GM19099 (cell line): ENCODE measurements around the gene UPK2.

ENCODE experiments used
- POLR2A ChIP-seq: IDR thresholded peaks from 3 replicates; pipeline ENCODE4 v1.6.1; 2011; ENCODE audit warnings: low read depth; ENCODE audit not compliant: insufficient read length; ENCODE audit errors: extremely low read depth

The UPK2 gene

GRCh38 chr11:118924591-118925585, 31.2 kb upstream of the UPK2 start:
- TF ChIP-seq POLR2A: no peak

DNA sequence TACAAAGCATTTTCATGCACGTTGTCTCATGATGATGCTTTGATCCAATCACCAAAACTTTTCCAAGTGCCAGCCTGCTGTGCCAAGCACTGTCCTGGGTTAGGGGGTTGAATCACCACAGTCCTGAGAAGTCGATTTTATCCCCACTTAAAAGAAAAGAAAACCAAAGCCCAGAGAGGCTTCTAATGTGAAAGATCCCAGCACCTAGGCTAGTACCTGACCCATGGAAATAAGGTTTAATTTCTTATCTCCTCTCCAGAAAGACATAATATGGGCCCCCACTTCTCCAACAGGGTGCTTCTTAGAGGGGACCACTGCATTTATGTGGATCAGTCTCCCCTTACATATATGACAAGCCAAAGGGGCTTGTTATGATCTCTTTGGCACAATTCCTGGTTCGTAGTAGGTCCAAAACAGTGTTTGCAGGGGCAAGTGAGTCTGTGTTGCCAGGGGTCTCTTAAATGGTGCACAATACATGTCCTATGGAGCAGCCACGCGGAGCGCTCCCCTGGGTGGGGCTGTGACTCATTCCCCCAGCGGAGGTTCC, 28.5 kb upstream of the UPK2 start:
- TF ChIP-seq POLR2A: no peak

DNA sequence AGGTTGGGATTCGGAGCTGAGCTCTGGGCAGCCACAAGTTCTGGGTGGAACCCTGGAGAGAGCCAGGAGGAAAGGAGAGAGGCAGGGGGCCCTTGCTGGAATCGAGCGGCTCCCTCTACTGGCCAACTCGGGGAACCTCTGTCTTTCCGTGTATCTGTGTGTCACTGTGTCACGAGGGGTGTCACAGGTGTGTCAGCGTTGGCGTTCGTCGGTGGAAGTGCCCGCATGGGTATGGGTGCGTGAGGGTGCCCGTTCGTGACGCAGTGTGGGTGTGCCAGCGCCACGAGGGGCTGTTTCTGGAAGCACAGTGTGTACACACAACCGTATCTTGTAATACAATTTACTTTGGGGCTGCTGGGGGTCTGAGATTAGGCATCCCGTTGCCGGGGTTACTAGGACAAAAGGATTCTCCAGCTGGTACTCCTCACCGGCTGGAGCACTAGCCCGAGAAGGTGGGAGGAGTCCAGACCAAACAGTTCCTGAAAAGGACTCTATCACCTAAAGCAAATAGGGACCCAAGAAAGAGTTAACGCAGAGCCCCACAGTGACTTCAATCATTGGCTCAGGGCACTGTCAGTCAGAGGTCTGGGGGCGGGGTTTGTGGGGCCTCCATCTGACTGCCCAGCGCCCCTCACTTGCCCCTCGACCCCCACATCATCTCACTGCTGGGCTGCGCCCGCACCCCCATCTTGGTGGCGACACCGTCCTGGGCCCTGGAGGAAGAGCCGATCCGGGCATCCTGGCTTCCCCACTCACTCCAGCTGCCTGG, 27.8 kb upstream of the UPK2 start:
- no peak for TF ChIP-seq POLR2A

GRCh38 chr11:118928870-118929500, 27.1 kb upstream of the UPK2 start:
- TF ChIP-seq POLR2A: peak; percentile 8

GRCh38 chr11:118929501-118930093, 26.5 kb upstream of the UPK2 start:
- peak; percentile 1 for TF ChIP-seq POLR2A

GRCh38 chr11:118930094-118930712, 25.9 kb upstream of the UPK2 start:
- TF ChIP-seq POLR2A: no peak

DNA sequence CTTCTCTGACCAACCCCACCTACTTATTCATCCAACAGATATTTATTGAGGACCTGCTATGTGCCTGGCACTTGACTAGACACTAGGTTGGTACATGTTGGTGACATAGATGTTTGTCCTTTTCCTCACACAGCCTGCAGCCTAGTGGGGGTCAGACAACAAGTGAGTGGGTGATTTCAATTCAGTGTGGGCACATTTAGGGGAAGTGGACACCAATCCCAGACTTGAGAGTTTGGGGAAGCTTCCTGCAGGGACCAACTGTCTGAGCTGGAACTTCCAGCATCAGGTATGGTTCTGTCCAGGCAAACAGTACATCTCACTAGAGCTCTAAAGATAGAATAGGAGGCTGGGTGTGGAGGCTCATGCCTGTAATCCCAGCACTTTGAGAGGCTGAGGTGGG, 24.5 kb upstream of the UPK2 start:
- no peak for TF ChIP-seq POLR2A

GRCh38 chr11:118933486-118933885, 22.6 kb upstream of the UPK2 start:
- no peak for TF ChIP-seq POLR2A

DNA sequence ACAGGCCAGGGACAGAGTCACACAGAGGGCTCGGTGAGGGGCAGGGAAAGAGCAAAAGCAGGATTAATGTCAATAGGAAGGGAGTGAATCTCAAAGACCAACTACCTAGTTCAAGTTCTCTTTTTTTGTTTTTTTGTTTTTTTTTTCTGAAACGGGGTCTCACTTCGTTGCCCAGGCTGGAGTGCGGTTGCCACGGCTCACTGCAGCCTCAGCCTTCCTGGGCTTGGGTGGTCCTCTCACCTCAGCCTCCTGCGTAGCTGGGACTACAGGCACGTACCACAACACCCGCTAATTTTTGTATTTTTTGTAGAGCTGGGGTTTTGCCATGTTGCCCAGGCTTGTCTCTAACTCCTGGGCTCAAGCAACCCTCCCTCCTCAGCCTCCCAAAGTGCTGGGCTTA, 20.7 kb upstream of the UPK2 start:
- TF ChIP-seq POLR2A: no peak

DNA sequence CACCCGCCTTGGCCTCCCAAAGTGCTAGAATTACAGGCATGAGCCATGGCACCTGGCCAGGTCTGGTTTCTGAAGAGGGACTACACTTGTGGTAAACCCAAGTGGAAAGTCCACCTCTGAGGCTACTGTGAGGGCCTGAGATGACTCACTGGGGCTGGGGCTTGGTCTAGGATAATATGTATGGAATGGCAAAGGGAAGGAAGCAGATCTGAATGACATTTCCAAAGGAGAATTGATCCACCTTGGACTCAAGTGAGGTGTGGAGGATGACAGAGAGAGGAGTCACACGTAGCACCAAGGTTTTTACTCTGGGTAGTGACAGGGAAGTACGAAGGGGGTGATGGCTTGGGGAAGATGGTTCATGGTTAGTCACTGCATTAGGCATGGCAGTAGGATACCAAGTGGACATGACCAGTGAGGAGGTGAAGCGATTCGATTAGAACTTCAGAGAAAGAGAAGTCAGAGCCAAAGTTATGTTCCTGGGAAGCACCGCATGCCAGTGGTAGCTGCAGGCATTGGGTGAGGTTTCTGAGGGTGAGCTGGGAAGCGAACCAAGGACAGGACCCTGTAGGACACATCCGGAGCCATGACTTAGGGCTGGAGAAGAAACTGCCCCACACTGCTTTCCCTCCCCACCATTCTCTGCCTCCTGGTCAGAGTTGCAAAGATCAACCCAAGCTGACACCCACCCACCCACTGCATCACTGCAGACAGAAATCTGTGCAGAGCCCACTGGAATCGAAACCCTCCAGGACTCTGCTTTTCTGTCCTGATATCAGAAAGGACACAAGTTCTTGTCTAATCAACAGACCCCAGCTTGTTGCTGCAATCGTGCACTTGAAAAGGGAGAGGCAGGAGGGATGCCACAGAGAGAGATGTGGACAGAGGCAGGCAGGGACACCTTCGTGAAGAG, 17.4 kb upstream of the UPK2 start:
- TF ChIP-seq POLR2A: no peak

DNA sequence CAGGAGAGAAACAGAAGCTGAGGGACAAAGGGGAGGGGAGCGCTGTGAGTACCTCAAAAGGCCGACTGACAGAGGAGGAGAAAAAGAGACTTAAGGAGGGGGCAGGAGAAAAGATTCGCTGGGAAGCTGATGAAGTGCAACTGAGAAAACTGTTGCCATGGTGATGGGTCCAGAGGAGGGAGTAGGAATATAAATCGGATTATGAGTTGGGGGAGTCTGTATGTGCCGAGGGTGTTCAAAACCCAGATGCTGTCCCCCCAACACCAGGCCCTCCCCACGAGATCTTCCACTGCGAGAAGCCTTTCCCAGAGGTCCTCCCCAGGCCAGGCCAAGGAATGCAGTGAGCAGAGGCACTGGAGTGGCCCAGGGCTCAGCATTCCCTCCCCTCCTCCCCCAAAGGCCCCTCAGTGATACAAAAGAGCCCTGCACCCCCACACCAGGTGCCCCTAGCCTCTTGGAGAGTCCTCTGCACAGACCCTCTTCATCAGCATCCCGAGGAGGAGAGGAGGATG, 16.6 kb upstream of the UPK2 start:
- no peak for TF ChIP-seq POLR2A

DNA sequence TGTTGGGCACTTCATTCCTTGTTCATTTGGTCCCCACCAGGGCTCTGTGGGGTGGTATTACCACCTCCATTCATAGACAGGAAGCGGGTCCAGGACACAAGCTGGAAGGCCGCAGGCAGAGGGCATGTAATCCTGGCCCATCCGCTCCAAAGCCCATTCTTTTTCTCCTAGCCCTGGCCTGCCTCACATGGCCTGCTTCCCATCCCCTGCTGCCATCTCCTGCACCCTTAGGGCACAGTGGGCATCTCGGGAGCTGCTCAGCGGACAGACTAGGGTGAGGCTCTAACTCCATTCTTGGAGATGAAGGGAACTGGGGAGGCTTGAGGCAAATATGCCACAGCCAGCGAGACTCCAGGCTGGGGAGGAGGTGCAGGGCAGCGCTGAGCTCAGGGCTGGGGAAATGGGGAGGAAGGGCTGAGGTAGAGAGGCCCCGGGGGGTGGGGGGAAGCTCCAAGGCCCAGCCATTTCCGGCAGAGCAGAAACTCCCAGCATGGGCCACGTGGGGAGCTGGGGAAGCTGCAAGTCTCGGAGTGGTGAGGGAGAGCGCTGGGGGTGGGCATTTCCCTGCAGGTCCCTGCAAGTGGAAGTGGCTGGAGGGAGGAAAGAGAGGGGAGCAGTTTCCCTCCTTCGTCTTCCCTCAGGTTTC, 16.0 kb upstream of the UPK2 start:
- no peak for TF ChIP-seq POLR2A

DNA sequence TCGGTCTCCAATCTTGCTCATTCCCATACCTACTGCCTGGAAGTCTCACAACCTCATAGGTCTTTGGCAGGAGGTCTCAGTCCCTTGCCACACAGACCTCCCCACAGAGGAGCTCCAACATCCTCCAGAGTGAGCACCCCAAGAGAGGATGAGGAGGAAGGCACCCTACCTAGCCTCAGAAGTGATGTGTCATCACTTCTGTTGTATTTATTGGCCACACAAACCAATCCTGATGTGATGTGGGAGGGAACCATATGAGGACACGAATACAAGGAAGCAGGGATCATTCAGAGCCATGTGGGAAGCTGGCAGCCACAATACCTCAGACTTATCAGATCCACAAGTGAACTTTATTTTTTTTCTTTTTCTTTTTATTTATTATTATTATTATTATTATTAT, 9.0 kb upstream of the UPK2 start:
- TF ChIP-seq POLR2A: no peak
